Fibroblast of villous mesenchyme (primary cell): ENCODE data around the gene IGFBP4. TPM values are rescaled to one million over a fixed set of nuclear protein-coding genes. Genes with fewer than 3 reads are reported as not detected.
A peak's percentile ranks its signal among the peaks of the same experiment; 100 is the strongest.

ENCODE experiments used
- DNase-seq: peaks from one replicate; pipeline ENCODE4 v3.0.0-alpha.2; 2010; ENCODE audit warnings: low read depth
- H3K4me3 ChIP-seq: 2 replicates; pipeline ENCODE4 v1.5.1; 2011; ENCODE audit warnings: low read depth, mild to moderate bottlenecking, low read length
- CTCF ChIP-seq: IDR thresholded peaks from 2 replicates; pipeline ENCODE4 v1.5.1; 2012; ENCODE audit warnings: low read depth, mild to moderate bottlenecking, low read length; ENCODE audit not compliant: insufficient read depth
- total RNA-seq: library from RNA; depleted of rRNA; stranded (reverse); fragments of >200 nt; gene quantifications from 2 replicates; pipeline ENCODE4 v1.2.3, GENCODE V29; 2012

IGFBP4 gene
- total RNA-seq, 1 donor, result 225 TPM

GRCh38 chr17:40484285-40484972, 41.2 kb downstream of the IGFBP4 start:
- DNase-seq, result no peak
- TF ChIP-seq CTCF, result no peak

GRCh38 chr17:40484973-40485530, 41.8 kb downstream of the IGFBP4 start:
- no peak for TF ChIP-seq CTCF
- DNase-seq, result no peak
- no peak overlapping the region for H3K4me3 ChIP-seq

More at GRCh38 chr17:40484285-40484972, 41.2 kb downstream of the IGFBP4 start:
- H3K4me3 ChIP-seq, result no peak overlapping the region

- DNase-seq, result peak; percentile 99
- peak overlapping the region; percentile 10 for H3K4me3 ChIP-seq
- no peak for TF ChIP-seq CTCF
These were observed 42.7 kb downstream of the IGFBP4 start for GRCh38 chr17:40485851-40486521.

- DNase-seq, result peak; percentile 73
- TF ChIP-seq CTCF, result no peak
- H3K4me3 ChIP-seq, result peak overlapping the region; percentile 3
These were observed 43.5 kb downstream of the IGFBP4 start for GRCh38 chr17:40486522-40487370.

- no peak overlapping the region for H3K4me3 ChIP-seq
- no peak for DNase-seq
- TF ChIP-seq CTCF, result no peak
These were observed 44.2 kb downstream of the IGFBP4 start for GRCh38 chr17:40487371-40488020.

- TF ChIP-seq CTCF, result no peak
- no peak overlapping the region for H3K4me3 ChIP-seq
- DNase-seq, result peak; percentile 97
These were observed 47.1 kb downstream of the IGFBP4 start for GRCh38 chr17:40490289-40490853.
